Adipocyte (in vitro differentiated cells): Measurements from ENCODE around the gene VOPP1.

Experiments
- DNase-seq: peaks from one replicate; pipeline ENCODE4 v3.0.0-alpha.2; 2015; ENCODE audit warnings: low read depth
- H3K27me3 ChIP-seq: replicated peaks from 2 replicates; pipeline ENCODE4 v1.7.0; 2013; ENCODE audit warnings: mild to moderate bottlenecking, low read length, moderate library complexity; ENCODE audit not compliant: control insufficient read depth, insufficient read depth
- H3K36me3 ChIP-seq: 2 replicates; pipeline ENCODE4 v1.7.0; 2013; ENCODE audit warnings: low read length, mild to moderate bottlenecking, moderate library complexity; ENCODE audit not compliant: control insufficient read depth, insufficient read depth, severe bottlenecking
- H3K4me1 ChIP-seq: 2 replicates; pipeline ENCODE4 v1.7.0; 2013; ENCODE audit warnings: mild to moderate bottlenecking, low read length, moderate library complexity; ENCODE audit not compliant: control insufficient read depth, insufficient read depth
- H3K4me3 ChIP-seq: 2 replicates; pipeline ENCODE4 v1.7.0; 2013; ENCODE audit warnings: mild to moderate bottlenecking, low read length, moderate library complexity
- H3K9ac ChIP-seq: 2 replicates; pipeline ENCODE4 v1.7.0; 2013; ENCODE audit warnings: mild to moderate bottlenecking, low read length, moderate library complexity
- H3K9me3 ChIP-seq: 2 replicates; pipeline ENCODE4 v1.7.0; 2013; ENCODE audit warnings: mild to moderate bottlenecking, low read length, moderate library complexity; ENCODE audit not compliant: control insufficient read depth

VOPP1 gene

GRCh38 chr7:55504093-55504859 is 68.0 kb downstream of the VOPP1 start:
- Histone ChIP-seq H3K9me3 (no peaks in the 10 kb centered on the region), H3K27me3 (no peaks in the 10 kb centered on the region), H3K4me1 (peaks cover 18% of the 10 kb centered on the region), H3K36me3 (peaks cover 3% of the 10 kb centered on the region), H3K9ac (no peak overlapping the region), H3K4me3 (no peak overlapping the region)
- peak; percentile 23 for DNase-seq

DNA sequence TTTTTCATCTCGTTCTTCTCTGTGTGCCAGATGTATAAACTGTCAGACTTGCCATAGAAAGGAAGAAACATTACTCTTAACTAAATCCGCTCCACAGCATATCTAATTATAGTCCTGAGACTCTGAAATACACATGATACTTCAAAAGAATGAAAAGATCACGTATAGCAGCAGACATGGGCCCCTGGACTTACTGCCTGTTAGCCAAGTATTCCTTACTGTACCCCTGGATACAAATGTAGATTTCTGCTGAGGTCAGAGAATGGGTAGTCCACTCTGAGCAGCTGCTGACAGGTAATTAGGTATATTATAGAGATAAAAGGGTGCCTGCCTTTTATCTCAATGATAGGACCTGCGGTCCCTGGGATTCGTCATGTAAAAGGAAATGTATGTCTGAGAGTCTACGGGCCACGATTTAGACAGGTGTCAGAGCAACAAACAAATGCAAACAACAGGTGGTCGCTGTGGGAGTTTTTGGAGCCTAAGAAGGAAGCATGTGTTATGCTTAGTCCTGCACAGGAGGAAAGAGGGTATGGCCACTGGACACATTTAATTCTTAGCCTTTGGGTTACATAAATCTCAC is 69.4 kb downstream of the VOPP1 start:
- Histone ChIP-seq H3K27me3 (no peaks in the 10 kb centered on the region), H3K36me3 (peaks cover 3% of the 10 kb centered on the region), H3K9me3 (no peaks in the 10 kb centered on the region), H3K9ac (no peak overlapping the region), H3K4me1 (peaks cover 10% of the 10 kb centered on the region), H3K4me3 (no peak overlapping the region)
- no peak for DNase-seq

- peaks cover 3% of the 10 kb centered on the region for H3K36me3 ChIP-seq
- H3K9me3 ChIP-seq, result no peaks in the 10 kb centered on the region
- peaks cover 10% of the 10 kb centered on the region for H3K4me1 ChIP-seq
- DNase-seq, result no peak
- no peaks in the 10 kb centered on the region for H3K27me3 ChIP-seq
- H3K9ac ChIP-seq, result no peak overlapping the region
- H3K4me3 ChIP-seq, result no peak overlapping the region
These were observed 70.0 kb downstream of the VOPP1 start for GRCh38 chr7:55502124-55502857.

DNA sequence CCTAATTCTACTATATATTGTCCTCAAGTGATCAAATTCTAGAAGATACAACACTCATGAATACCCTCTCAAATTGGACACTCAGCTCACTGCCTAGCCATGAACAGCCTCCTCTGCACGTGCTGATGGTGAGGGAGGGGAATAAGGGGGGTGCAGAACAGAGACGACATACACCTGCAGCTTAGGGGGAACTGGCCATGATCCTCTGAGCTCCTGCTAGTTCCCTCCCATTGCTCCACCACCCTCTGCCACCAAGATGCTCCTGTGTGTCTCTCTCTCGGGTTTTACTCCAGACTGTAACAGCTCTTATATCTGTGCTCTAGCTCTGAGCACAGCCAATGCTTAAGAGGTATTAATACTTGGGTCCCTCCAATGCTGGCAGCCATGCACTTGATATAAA is 70.7 kb downstream of the VOPP1 start:
- Histone ChIP-seq H3K27me3 (no peaks in the 10 kb centered on the region), H3K4me3 (no peak overlapping the region), H3K9ac (no peak overlapping the region), H3K36me3 (peaks cover 9% of the 10 kb centered on the region), H3K9me3 (no peaks in the 10 kb centered on the region), H3K4me1 (peaks cover 10% of the 10 kb centered on the region)
- no peak for DNase-seq

DNA sequence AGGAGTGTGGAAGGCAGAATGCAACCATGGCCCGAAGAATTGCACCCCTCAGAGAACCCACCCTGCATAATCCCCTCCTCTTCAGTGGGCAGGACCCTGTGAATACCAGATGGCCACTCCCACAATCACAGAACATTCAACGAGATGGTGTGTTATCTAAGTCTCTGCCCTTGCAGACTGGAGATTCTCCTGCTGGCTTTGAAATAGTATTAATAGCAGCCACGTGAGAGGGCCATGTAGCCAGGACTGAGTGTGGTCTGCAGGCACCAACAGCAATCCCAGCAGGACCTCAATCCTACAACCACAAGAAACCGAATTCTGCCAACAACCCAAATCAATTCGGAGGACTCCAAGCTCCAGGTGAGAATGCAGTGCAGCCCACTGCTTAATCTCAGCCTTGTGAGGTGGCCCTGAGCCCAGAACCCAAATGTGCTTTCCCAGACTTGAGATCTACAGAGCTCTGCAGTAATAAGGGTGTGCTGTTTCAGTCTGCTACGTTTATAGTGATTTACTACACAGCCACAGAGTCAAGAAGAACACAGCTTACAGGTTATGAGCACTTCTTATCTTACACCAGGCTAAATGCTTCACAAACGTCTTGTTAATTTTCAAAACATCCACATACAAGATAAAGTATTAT is 72.1 kb downstream of the VOPP1 start:
- Histone ChIP-seq H3K9ac (no peak overlapping the region), H3K36me3 (peaks cover 17% of the 10 kb centered on the region), H3K4me3 (no peak overlapping the region), H3K9me3 (no peaks in the 10 kb centered on the region), H3K27me3 (no peaks in the 10 kb centered on the region), H3K4me1 (peaks cover 10% of the 10 kb centered on the region)
- no peak for DNase-seq

GRCh38 chr7:55499591-55499990 is 72.7 kb downstream of the VOPP1 start:
- no peak overlapping the region for H3K4me3 ChIP-seq
- H3K36me3 ChIP-seq, result peaks cover 17% of the 10 kb centered on the region
- no peaks in the 10 kb centered on the region for H3K9me3 ChIP-seq
- H3K4me1 ChIP-seq, result peaks cover 7% of the 10 kb centered on the region
- DNase-seq, result no peak
- no peak overlapping the region for H3K9ac ChIP-seq
- H3K27me3 ChIP-seq, result no peaks in the 10 kb centered on the region

GRCh38 chr7:55498770-55499169 is 73.5 kb downstream of the VOPP1 start:
- H3K9ac ChIP-seq, result no peak overlapping the region
- H3K9me3 ChIP-seq, result no peaks in the 10 kb centered on the region
- no peaks in the 10 kb centered on the region for H3K27me3 ChIP-seq
- no peak for DNase-seq
- H3K36me3 ChIP-seq, result peaks cover 17% of the 10 kb centered on the region
- H3K4me3 ChIP-seq, result no peak overlapping the region
- no peaks in the 10 kb centered on the region for H3K4me1 ChIP-seq

- no peaks in the 10 kb centered on the region for H3K27me3 ChIP-seq
- DNase-seq, result no peak
- H3K4me1 ChIP-seq, result peaks cover 5% of the 10 kb centered on the region
- H3K9me3 ChIP-seq, result no peaks in the 10 kb centered on the region
- no peak overlapping the region for H3K9ac ChIP-seq
- H3K36me3 ChIP-seq, result peaks cover 17% of the 10 kb centered on the region
- no peak overlapping the region for H3K4me3 ChIP-seq
These were observed 74.2 kb downstream of the VOPP1 start for GRCh38 chr7:55498142-55498541.

GRCh38 chr7:55497521-55497920 is 74.8 kb downstream of the VOPP1 start:
- Histone ChIP-seq H3K27me3 (no peaks in the 10 kb centered on the region), H3K4me1 (peaks cover 11% of the 10 kb centered on the region), H3K36me3 (peaks cover 17% of the 10 kb centered on the region), H3K9me3 (no peaks in the 10 kb centered on the region), H3K9ac (no peak overlapping the region), H3K4me3 (no peak overlapping the region)
- no peak for DNase-seq

DNA sequence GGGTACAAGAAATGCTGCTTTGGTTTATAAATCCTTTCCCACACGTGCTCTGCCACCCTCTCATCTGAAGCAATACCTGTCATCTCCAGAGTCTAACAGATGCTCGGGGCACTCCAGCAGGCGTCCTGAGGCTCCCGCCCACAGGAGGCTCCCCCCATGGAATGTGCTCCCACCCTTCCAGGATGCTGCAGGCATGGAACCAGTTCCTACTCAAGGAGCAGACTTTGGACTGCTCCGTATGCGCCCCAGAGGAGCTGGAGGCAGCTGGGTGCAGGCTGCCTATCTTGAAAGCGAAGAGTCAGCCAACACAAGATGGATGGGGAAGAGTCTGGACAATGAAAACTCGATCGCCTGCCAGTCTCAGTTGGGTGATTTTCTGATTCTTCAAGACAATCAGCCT is 75.4 kb downstream of the VOPP1 start:
- Histone ChIP-seq H3K27me3 (no peaks in the 10 kb centered on the region), H3K9me3 (no peaks in the 10 kb centered on the region), H3K4me1 (peaks cover 11% of the 10 kb centered on the region), H3K4me3 (no peak overlapping the region), H3K36me3 (peaks cover 18% of the 10 kb centered on the region), H3K9ac (no peak overlapping the region)
- DNase-seq, result no peak

DNA sequence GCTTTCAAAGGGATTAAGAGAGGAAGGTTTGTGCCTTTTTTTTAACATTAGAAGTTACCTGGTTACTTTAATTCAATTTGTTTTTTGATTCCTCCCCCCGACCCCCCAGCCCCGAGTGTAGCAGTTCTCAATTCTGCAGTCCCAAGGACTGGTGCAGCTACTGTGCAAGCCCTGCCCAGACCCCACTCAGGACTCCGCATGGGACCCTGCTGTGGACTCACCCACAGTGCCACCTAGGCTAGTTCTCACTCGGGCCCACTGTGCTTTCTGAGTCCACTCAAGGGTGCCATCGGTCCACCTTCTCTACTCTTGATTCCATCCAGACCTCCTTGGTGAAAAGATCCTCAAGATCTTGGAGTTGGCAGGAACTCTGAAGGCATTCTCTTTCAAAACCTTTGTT is 77.4 kb downstream of the VOPP1 start:
- Histone ChIP-seq H3K4me3 (no peak overlapping the region), H3K36me3 (peaks cover 31% of the 10 kb centered on the region), H3K27me3 (no peaks in the 10 kb centered on the region), H3K4me1 (peaks cover 11% of the 10 kb centered on the region), H3K9me3 (no peaks in the 10 kb centered on the region), H3K9ac (no peak overlapping the region)
- DNase-seq, result no peak
